ENCODE measurements around the gene RAB38.

The RAB38 gene

DNA sequence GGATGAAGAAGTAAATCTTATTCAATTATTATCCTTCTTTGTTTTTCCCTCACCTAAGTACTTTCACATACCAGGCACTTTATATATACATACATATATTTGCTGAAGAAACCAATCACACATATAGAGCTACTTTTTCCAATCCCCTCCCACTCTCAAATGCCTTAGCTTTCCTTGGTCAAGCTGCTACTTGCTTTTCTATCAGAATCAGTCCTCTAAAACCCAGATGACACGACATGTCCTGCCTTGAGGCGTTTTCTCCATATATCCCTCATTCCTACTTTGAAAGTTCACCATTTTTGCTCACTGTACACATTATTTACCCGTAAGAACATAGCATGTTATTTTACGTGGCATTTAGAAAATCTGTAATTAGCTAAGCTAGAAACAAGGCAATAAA lies 5.4 kb downstream of the RAB38 start:
- no peak for DNase-seq (ENCODE audit: low spot score)

DNA sequence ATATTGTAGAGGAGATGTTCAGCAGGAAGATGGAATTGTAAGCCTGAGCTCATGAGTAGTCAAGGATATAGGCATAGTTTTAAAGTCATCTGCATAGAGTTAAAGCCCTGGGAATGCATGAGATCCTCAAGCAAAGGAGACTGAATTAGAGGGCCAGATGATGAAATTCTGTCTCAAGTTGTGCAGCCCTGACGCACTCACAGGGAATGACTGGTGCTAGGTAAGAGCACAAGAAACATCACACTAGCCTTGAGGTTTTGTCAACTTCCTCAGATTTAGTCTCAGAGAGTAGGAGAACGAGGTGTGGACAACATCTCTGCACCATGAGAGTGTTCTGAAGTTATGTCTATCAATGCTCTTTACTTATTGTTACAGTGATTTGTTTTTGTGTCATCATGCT lies 5.8 kb downstream of the RAB38 start:
- no peak for DNase-seq (ENCODE audit: low spot score)

DNA sequence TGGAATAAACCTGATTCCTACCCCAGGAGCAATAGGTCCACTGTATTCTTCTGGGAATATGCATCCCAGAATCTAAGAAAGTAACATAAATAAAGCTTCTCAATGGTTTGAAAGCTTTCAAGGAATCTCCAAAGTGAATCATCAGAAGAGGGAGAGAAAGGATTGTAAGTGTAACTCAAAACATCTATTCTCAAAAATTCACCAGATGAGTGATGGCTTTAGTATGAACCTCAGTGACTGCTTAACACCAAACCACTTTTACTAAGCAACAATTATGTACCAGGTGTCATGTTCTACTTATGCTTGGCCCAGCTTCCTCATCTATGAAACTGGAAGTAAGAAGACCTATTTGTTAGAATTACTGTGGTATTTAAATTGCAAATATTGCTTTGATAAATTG lies 7.4 kb downstream of the RAB38 start:
- DNase-seq (ENCODE audit: low spot score) = no peak

DNA sequence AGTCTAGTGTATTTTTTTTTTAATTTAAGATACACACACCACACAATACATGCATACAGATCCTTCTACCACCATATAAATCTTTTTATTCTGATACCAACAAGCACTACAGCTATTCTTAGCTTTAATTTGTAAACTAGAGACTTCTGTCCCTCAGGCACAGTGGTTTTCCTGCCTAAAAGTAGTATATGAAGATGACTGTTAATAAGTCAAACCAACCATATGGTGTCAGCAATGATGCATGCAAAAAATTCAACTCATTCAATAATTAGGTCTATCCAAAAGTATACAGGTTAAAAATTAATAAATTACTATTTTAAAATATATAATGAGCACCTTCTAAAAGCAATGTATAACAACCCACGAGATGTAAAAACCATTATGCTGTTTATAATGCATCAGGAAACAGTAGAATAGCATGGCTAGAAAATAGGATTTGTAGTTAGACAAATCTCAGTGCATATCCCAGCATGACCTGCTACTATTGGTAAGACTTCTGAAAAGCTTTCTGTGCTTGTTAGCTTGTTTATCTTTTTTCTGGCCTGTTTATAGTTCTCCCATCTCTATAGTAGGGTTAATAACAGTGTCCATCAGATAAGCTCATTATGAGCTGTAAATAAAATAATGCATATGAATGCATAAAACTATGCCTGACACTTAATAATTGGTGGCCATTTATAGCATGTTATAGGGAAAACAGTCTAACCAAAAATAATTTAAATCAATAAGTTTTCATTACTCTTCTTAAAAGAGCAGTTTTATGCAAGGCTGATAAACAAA lies 10.2 kb downstream of the RAB38 start:
- no peak for DNase-seq (ENCODE audit: low spot score)

DNA sequence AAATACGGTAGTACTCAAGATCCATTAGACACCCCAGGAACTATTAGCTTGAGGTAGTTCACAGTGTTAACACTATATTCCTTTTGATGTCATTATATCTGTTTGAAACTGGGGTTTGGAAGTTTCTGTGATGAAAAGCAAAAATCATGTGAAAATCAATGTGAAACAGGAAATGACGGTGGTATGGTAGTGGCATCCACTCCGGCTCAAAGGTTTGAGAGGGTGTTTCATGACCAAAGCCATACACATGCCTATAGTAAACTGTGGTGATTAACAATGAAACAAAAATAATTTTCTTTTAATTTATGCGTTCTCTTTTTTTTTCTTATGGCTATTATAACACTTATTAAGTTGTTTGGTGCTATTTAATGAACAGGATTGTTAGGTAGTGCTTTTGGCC lies 10.9 kb downstream of the RAB38 start:
- DNase-seq (ENCODE audit: low spot score) = no peak

DNA sequence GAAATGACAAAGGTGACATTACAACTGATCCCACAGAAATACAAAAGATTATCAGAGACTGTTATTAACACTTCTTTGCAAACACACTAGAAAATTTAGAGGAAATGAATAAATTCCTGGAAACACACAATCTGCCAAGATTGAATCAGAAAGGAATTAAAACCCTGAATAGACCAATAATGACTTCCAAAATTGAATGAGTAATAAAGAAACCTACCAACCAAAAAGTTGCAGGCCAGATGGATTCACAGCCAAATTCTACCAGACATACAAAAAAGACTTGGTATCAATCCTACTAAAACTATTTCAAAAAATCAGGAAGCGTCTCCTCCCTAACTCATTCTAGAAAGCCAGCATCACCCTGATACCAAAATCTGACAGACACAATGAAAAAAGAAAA lies 17.2 kb downstream of the RAB38 start:
- DNase-seq (ENCODE audit: low spot score) = no peak

DNA sequence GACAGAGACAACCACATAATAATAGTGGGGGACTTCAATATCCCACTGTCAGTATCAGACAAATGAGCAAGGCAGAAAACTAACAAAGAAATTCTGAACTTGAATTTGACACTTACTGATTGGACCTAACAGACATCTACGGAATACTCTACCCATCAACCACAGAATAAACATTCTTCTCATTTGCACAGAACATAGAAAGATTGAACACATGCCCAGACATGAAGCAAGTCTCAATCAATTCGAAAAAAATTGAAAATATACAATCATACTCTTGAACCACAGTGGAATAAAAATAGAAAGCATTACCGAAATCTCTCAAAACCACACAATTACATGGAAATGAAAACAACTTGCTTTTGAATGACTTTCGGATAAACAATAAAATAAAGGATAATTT lies 17.9 kb downstream of the RAB38 start:
- no peak for DNase-seq (ENCODE audit: low spot score)

DNA sequence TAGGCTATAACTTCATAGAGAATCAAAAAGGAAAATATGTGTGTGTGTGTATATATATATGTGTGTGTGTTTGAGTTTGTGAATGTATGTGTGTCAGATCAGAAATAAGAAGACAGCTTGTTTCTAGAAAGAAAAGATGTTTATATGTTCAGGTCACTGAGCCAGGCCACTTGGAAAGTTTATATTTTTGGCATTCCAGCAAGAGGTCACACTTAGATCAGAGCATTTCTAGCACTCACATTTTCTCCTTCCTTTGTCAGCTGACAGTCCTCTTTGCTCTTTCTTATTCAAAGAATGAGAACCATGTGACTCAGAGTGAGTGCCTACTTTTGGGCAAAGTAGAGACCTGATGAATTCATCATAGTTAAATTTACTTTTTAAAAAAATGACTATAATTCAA lies 22.9 kb downstream of the RAB38 start:
- no peak for DNase-seq (ENCODE audit: low spot score)

DNA sequence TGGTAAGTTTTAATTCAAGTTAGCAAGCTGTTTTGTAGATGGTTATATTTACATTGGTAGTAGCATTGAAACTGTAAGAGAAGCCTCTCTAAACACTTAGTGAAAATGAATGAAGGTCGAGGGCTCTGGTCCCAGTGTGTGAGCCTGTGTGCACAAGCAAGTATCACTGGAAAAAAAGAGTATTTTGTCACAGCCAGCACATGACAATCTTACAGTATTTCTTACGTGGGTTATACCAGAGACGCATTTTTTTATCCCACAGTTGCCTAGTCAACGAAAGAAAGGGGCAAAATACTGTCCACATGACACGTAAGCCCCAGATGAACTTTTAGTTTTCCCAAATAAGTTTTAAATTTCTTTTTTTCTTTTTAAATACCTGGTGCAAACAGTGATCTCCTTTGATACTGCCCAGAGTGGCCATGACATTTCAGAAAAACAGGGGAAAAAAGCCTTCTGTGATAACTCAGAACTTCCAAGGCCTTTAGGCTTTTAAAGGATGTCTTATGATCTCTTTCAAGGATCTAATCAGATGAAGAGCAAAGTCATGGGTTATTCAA lies 23.5 kb downstream of the RAB38 start:
- no peak for DNase-seq (ENCODE audit: low spot score)

DNA sequence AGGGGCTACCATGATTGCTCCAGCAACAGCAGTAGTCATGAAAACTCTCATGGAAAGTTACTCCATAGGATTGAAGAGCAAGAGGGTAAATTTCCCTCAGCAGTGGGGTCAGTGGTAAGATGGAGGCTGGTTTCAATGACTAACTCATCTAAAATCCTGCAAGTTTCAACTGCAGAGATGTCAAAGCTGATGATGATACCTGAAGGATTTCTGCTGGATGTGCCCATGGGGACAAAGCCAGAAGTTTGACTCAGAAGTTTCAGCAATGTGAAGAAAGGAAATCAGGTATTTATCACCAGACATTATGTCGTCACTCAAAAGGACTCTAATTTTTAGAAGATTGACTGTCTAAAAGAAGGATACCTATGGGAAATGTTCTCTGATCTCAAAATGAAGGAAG lies 29.1 kb downstream of the RAB38 start:
- DNase-seq (ENCODE audit: low spot score) = no peak

DNA sequence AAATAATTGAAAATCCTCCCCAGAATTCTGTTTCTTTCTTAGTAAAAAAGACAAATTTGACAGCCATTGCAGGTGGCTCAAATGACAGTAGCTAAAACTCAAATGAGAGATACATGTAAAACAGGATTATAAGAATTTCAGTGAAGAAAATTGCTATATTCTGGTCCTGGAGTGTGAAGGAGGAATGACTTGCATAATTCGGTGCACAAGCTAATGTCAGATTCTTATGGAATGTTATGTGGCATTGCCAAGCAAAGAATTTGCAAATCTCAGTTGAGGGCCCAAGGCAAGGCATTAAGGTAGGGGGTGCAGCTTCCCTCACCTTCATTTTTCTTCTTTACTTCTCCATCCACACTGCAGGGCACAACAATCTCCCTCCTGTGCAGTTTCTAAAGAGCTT lies 35.4 kb downstream of the RAB38 start:
- no peak for DNase-seq (ENCODE audit: low spot score)

DNA sequence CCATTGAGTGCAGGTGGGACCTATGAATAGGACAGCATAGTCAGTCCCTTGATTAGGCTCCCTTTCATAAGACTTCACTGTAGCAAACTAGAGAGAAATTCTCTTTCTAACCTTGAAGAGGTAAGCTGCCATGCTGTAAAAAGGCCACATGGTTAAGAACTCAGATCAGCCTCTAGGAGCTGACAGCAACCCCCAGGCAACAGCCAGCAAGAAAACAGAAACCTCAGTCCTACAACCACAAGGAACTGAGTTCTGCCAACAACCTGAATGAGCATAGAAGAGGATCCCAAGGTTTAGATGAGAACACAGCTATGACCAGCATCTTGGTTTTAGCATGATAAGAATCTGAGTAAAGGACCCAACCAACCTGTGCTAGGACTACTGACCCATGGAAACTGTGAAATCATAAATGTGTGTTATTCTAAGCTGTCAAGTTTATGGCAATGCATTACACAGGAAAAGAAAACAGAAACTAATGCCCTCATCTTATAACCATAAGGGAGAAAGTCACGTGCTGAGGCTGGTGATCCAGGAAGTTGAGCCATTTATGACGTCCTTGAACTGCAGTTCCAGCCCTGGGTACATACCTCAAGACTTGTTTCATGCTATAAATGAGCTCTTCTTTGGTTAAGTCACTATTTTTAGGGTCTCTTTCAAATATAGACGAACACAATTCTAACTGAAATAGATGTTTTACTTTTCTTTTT lies 43.3 kb downstream of the RAB38 start:
- no peak for DNase-seq (ENCODE audit: low spot score)

DNA sequence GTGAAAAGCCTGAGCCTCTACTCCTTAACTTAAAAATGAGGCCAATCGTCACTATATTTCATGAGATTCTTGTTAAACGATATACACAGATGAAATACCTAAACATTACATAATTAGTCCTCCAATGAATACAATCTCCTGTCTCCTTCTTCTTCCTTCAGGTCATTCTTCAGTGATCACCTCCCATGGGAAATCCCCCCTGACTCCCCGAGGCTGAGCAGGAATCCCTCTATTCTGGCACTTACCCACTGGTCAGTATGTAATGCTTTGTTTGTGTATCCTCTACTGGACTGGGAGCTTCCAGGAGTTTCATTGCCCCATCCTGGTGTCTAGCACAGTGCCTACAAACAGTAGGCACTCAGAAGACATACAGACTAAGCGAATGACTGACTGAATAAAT lies 52.3 kb downstream of the RAB38 start:
- no peak for DNase-seq (ENCODE audit: low spot score)

DNA sequence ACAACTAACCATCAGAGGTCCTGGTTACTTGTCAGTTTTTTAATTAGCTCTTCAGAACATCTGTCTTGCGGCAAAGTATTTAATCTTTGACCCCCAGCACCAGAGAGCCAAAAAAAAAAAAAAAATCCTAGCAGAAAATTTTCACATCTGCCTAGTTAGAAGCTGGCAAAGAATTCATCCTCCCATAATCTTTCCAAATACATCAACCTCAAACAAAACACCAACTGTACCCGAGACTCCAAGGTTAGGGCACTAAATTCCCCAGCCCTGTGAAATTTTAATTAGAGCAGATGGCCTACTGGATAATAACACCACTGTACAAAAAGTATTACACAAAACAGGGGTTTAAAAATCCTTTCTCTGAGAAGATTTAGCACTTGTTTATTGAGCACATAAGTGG lies 55.7 kb downstream of the RAB38 start:
- DNase-seq (ENCODE audit: low spot score) = no peak

DNA sequence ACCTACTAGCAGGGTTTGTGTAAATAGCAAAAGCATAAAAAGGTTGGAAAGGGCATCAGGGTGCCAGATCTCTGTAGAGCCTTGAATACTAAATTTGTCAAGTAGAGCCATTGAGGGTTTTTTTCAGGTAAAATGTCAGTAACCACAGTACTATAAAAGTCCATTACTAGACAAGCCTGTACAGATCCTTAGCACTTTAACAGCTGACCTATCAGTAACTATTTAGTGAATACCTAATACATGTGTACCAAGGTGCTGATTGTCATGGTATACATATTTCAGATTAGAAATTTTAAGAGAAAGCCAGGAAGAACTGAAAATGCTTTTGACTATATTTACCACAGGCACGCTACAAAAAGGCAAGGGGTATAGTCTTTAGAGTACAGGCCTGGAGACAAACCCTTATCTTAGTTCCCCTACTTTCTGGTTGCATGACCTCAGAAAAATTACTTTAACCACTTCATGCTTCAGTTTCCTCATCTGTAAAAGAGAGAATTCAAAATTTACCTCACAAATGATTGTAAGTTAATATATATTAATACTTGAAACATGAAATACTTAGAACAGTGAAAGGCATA lies 57.9 kb downstream of the RAB38 start:
- no peak for DNase-seq (ENCODE audit: low spot score)

DNA sequence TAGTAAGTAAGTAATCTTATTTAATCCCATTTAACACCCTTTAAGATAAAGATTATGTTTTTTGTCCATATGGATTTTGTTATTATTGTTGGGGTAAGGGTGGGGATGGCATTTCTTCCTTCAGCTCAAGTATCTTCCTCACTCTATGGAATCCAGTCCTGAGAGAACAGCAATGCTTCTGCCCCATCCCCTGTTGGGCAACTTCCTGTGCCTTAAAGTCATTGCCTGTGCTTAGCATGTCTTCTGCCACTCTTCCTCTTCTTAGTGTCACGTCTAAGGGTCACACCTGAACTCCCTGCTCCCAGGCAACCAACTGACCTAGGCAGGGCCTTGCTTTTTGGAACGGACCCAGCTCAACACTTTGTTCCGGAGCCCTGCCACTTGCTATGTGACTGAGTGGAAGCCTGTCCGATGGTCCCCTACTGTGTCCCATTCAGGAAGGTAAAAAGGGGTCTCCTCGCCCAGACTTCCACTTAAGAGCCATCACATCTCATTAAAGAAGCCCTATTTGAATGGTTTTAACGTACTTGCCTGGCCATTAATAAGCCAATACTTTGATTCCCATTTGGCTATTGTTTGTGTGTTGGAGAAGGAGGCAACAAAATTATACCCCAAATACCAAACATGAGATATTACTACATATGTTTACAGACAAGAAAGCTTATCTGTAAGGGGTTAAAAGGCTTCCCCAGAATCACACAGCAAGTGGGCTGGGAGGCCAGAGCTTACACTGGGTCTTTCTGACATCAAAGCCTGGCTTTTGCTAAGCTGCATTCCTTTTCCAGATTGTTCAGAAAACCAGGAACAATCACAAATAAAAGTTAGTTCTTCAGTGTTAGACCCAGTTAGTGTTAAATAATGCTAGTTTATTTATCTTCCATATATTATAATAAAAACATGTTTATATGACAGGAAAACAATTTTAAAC lies 59.2 kb downstream of the RAB38 start:
- no peak for DNase-seq (ENCODE audit: low spot score)

DNA sequence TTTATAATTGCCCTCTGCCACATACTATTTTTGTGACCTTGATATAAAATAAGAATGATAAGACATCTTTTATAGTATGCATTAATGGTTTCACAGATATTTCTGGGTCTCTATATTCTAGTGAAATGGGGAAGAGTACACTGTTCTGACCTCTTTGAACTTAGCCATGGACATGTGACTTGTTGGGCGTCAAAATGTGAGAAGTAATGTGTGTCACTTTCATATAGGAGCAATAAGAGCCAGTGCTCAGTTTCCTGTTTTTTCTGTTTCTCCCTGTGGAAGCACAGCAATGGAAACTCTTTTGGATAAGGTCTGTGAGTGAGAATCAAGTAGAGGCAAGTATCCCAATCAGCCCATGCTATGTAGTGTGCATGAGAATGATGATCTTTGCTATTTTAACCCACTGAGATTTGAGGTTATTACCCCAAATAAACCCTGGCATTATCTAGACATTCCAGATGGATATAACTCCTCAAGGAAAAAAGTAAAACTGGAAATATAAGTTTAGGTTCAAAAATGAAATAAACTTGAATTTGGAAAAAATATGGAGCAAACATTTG lies 60.7 kb downstream of the RAB38 start:
- no peak for DNase-seq (ENCODE audit: low spot score)

DNA sequence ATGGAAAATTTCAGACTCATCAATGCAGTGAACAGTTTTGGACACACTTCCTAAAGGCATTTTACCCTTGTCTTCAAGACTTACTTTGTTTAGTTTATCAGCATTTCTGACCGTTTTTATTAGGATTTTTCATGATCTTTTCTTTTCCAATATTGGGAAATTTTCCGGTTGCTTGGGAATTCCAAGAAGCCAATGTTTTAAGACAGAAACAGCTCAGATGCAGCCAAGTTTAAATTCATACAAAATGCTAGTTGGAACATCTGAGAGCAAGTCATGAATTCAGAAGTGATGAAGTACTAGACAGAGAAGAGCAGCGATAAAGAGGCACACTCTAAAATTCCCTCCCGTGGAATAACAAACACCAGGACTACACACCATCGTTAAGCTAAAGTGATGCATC lies 68.6 kb downstream of the RAB38 start:
- no peak for DNase-seq (ENCODE audit: low spot score)

DNA sequence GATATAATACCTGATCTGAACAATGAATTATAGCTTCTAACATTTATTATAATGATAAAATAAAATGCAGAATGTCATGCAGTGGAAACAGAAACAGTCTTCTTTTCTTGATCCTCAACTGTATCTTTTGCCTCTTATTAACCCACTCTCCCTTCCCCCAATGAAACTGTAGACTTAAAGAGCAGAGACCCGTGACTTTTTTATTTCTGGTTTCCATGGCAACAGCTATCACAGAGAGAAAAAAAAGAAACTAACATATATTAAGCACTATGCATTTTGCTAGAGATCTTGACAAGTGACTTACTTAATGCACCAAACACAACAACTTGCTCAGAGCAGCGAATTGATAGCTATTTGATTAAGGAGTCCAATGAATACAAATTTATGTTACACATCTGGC lies 69.3 kb downstream of the RAB38 start:
- DNase-seq (ENCODE audit: low spot score) = no peak

DNA sequence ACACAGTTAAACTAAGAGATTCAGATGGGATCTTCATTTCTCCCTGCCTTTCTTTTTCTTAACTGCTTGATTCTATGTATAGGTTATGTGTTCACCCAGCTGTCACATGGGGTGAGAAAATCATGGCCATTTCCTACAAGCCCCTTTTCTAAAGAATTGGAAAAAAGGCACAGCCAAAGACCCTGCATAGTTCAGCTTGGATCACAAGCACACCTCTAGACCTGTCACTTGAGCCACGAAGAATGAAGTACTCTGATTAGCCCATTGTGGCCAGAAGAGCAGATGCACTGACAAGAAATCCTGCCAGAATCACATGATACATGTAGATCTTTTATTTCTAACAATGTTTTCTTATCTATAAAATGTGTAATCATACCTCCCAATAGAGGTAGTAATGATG lies 69.7 kb downstream of the RAB38 start:
- DNase-seq (ENCODE audit: low spot score) = no peak

DNA sequence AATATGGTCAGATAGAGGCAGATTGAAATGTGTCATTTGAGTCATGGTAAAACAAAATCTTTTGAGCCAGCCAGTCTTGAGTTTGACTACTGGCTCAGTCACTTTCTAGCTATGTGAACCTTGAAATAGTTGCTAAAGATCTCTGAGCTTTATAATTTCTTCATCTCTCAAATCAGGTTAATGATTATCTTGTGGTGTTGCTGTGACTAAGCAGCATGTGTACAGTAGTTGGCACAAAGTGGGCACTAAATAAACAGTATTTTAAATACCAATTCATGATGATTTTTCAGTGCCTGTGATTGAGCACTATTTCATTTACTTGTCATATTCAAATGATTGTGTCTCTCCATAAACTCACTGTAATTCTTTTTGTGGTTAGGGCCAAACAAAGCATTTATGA lies 70.8 kb downstream of the RAB38 start:
- no peak for DNase-seq (ENCODE audit: low spot score)

Data from CD4-positive, alpha-beta T cell treated with Interleukin-15 for 4 hours (primary cell).